Measurements from ENCODE around the gene OLFM2.

Gene OLFM2

GRCh38 chr19:9906475-9907087, 29.7 kb downstream of the OLFM2 start:
- DNase-seq (ENCODE audit: low read depth), result no peak

DNA sequence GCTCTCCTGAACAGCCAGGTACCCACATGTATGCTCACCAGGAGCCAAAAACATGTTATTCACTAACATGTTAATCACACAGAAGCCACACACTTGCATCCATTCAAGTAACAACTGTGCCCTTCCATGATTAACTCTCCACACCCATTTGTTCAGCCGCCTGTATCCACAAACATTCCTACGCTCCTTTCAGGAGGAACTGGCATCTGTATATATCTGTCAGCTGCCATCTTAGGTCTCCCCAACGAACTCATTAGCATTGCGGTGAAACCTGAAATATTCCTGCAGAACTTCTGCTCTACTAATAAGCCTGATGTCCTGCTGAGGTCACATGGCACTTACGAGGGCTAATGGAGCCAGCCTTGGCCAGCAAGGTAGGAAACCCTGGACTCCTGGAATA, 33.0 kb downstream of the OLFM2 start:
- no peak for DNase-seq (ENCODE audit: low read depth)

GRCh38 chr19:9901642-9902041, 34.7 kb downstream of the OLFM2 start:
- DNase-seq (ENCODE audit: low read depth), result no peak

DNA sequence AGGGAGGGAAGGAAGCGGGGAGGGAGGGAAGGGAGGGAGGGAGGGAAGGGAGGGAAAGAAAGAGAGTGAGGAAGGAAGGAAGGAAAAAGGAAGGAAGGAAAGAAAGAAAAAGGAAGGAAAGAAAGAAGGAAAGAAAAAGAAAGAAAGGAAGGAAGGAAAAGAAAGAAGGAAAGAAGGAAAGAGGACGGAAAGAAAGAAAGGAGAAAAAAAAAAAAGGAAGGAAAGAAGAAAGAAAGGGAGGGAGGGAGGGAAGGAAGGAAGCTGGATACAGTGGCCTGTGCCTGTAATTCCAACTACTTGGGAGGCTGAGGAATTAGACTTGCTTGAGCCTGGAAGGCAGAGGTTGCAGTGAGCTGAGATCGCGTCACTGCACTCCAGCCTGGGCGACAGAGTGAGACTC, 35.3 kb downstream of the OLFM2 start:
- no peak for DNase-seq (ENCODE audit: low read depth)

DNA sequence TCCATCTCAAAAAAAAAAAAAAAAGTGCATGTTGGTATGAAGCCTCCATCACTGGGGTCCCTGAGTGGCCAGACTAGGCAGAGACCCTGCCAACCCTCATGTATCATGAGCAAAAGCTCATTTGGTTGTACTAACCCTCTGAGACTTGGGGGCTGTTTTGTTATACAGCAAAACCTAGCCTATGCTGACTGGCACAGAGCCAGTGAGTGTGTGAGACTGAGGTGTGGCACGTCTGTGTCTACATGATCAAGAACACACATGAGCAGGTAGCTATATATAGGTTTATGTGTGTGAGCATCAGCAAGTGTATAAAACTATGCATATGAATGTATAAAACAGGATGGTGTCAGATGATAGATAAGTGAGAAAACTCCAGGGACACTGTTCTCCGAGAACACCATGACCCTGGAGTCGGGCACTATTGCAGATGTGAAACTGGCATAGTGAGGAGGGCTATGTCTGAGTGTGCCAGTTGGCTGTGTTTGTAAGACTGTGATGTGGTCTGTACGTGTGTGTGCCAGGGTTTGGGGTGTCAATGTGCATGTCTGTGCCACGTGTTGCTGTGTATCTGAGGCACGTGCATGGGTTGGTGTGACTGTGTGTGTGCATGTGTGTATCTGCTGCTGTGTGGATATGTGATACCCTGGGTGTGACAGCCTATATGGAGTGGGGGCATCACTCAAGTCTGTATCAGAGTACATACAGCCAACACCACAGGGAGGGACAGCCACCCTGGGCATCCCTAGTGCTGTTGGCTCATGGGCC, 44.5 kb downstream of the OLFM2 start:
- no peak for DNase-seq (ENCODE audit: low read depth)

DNA sequence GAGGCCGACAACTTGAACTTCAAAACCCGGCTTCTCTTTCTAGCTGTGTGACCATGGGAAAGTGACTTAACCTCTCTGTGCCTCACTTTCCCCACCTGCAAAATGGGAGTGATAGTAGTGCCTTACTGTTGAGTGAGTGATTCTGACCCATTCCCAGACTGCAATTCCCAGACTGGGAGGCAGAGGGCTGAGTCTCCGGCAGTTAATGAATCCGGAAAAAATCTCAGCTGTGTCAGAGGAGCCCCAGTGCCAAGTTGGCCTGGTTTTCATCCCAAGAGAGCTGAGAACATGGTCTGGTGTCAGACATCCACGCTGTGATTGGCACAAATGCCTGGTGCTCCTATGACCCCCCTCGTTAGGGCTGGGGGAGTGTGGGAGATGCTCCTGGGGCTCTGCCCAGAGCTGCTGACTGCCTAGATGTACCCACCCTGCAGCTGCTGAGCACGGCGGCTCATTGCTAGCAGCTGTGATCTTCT, 51.2 kb downstream of the OLFM2 start:
- DNase-seq (ENCODE audit: low read depth), result no peak

DNA sequence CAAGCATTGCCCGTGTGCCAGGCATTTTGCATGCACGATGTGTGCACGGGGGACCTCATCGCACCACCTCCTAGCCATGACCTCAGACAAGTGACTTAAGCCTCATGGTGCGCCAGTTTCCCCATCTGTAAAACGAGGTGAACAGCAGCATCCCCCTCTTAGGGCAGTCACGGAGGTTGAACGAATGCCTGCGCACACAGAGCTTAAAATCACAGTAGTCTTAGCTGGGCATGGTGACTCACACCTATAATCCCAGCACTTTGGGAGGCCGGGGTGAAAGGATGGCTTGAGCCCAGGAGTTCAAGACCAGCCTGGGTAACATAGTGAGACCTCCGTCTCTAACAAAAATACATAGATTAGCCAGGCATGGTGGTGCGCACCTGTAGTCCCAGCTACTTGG, 52.6 kb downstream of the OLFM2 start:
- DNase-seq (ENCODE audit: low read depth), result no peak

DNA sequence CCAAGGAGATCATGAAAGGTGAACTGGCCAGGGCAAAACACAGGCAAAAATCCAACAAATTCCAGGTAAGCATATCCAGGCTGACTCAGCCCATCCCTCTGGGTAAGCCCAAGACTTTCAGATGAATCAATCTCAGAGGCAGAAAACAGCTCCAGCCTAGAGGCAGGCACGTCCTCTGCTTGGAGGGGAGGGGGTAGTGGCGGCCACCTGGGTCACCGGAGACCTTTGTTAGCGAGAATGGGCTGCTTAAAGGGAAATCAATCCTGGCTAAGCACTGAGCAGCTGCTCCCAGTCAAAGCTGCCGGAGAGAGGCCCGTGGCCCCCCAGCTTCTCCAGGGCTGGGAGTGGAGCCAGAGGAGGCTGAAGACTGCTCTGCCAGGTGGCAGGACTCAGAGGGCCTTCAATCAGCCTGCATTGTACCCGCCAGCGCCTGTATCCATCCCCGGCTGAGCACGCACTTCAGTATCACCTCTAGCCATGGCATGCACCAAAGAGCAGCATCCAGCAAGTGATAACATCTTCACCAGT, 53.0 kb downstream of the OLFM2 start:
- no peak for DNase-seq (ENCODE audit: low read depth)

GRCh38 chr19:9881720-9882119, 54.6 kb downstream of the OLFM2 start:
- no peak for DNase-seq (ENCODE audit: low read depth)

DNA sequence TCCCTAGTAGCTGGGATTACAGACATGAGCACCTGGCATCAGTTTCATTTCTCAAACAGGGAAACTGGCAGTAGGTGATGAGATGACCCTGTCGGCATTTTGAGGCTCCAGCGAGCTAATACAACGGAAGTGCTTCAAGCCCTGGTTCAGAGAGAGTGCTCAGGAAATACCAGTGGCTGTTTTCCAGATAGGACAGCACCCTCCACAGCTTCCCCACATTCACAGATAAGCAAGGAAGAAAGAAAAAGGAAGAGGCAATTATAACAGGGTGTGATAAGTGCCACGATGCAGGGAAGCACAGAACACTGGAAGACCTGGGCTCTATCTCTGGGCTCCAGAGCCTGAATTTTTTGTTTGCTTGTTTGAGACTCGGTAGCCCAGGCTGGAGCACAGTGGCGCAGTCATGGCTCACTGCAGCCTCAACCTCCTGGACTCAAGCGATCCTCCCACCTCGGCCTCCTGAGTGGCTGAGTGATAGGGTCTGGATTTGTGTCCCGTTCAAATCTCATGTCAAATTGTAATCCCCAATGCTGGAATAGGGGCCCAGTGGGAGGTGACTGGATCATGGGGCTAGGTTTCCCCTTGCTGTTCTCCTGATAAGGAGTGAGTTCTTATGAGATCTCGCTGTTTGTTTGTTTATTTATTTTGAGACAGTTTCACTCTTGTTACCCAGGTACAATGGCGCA, 57.7 kb downstream of the OLFM2 start:
- DNase-seq (ENCODE audit: low read depth), result no peak

- no peak for DNase-seq (ENCODE audit: low read depth)
These were observed 58.4 kb downstream of the OLFM2 start for GRCh38 chr19:9877780-9878510.

- DNase-seq (ENCODE audit: low read depth), result no peak
These were observed 60.5 kb downstream of the OLFM2 start for GRCh38 chr19:9875796-9876195.

DNA sequence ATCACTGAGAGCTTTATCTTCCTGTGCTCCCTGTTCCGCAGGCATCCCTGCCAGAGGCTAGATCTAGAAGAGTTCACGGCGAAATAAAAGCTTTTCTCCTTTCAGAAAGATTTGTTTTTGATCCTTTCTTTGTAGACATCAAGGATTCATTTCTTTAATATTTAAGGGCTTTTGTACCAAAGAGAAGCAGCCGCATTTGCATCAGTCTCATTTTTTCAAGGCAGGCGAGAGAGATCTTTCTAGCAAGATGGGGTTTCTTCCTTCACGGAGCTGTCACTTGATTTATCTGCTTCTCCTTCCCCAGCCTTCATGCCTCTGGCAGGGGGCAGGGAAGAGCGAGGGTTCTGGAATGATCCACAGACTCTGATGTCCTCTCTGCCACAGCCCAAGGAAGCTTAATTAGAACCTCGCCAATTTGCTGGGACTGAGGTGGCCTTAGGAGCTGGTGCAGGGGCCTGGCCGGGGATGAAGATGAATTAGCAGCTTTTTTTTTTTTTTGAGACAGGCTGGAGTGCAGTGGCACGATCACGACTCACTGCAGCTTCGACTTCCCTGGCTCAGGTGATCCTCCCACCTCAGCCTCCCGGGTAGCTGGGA, 61.2 kb downstream of the OLFM2 start:
- no peak for DNase-seq (ENCODE audit: low read depth)

DNA sequence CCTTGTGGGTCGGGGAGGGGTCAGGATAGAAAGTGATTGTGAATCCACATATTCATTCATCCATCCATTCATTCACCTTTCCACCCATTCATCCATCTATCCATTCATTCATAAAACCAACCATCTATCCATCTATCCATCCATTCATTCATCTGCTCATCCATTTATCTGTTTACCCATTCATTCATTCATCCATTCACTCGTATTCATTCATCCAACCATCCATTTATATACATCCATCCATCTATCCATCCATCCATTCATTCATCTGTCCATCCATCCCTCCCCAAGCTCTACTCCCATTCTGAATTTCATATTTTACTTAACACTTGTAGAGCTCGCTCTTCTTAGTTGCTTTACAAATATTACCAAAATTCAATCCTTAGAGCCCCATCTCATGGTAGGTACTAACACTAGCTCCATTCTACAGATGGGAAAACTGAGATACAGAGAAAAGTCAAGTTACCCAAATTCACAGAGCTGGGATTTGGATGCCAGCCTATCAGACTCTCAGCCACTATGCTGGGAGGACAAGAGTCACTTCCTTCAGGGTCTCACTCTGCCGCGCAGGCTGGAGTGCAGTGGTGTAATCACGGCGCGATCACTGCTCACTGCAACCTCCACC, 63.6 kb downstream of the OLFM2 start:
- DNase-seq (ENCODE audit: low read depth), result no peak

DNA sequence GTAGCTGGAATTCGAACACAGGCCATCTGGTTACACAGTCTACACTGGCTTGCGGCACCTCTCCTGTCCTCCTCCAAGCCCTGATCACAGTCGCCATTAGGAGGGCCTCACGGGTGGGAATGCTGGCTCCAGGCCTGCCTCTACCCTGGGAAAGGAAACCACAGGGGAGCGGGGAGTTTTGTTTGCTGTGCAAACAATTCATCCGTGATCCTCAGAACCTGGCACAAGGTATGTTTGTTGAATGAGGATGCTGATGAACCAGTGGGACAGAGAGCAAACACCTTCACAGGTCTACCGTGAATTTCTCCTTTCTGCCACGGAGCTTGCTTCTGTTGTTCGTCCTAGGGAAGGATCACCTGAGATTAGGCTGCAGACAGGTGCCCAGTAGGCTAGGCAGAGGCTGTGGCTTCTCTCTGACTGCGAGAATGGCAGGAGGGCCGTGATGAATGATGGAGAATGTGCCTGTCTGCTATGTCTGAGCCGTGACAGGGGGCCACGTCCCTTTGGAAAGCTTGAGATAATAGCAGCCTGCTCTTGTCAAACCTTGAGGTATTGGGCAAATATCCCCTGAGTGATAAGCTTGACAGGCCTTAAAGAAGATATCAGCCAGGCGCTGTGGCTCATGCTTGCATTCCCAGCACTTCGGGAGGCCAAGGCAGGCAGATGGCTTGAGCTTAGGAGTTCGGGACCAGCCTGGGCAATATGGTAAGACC, 64.5 kb downstream of the OLFM2 start:
- DNase-seq (ENCODE audit: low read depth), result no peak

GRCh38 chr19:9868983-9869617, 67.2 kb downstream of the OLFM2 start:
- no peak for DNase-seq (ENCODE audit: low read depth)

DNA sequence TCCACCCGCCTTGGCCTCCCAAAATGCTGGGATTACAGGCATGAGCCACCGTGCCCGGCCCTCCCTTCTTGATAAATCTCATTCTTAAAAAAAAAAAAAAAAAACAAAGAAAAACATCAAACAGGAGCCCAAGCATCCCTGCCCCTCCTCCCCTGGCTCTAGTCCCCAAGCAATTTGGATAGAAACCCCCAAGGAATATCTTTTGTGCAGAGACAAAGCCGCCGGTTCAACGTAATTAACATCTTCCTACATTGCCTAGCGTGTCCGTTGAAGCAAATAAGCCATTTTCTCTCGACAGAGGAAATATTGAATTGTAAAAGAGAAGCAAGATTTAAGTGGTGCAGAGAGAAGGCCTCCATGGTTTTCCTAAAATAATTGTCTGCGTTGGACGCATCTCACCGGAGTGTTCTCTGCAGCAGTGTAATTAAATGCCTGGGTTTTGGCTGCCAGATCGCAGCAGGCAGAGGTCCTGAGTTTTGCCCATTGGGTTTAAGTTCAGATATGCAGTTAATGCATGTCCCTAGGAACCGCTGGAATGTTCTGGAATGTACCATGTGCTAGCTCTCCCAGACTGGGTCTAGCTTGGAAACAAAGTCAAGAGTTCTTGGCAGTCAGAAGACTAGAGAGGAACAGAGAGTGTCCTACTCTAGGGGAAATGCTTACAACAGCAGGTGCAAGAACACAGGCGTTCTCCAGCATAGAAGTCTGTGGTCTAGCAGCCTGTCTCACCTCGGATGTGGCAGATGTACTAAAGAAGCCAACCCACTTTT, 70.4 kb downstream of the OLFM2 start:
- DNase-seq (ENCODE audit: low read depth), result no peak

- no peak for DNase-seq (ENCODE audit: low read depth)
These were observed 72.6 kb downstream of the OLFM2 start for GRCh38 chr19:9863759-9864158.

DNA sequence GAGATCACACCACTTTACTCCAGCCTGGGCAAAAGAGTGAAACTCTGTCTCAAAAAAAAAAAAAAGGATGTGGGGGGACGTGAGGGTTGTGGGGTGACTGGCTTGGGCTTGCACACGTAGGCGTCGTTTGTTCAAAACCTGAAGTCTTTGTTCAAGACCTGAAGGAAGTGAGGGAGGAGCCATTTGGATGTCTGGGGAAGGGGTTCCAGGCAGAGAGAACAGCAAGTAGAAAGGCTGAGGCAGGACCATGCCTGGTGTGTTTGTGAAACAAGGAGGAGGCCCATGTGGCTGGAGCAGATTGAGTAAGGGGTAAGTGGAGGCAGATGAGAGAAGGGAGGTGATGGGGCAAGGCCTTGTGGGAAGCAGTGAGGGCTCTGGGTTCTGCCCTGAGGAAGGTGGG, 73.4 kb downstream of the OLFM2 start:
- no peak for DNase-seq (ENCODE audit: low read depth)
